B cell (primary cell): ENCODE data around the gene C6orf15. TPM values are rescaled to one million over a fixed set of nuclear protein-coding genes. Genes with fewer than 3 reads are reported as not detected.

Experiments
- ATAC-seq: fragments of 200-7000 bp; cut with Tn5 transposase; one replicate; pipeline ENCODE4 v1.10.0; 2021; ENCODE audit warnings: low read depth, mild to moderate bottlenecking, moderate number of reproducible peaks, moderate library complexity
- CTCF ChIA-PET: fragments of 350-600 bp; sonication (Branson Sonifier 250); formaldehyde crosslinking; loops from one replicate; lab custom pipeline; 2021; ENCODE audit warnings: antibody characterized with exemption, inconsistent platforms; lab: Charles Lee
- POLR2A ChIA-PET: fragments of 350-600 bp; sonication (Branson Sonifier 250); formaldehyde crosslinking; loops from one replicate; lab custom pipeline; 2021; ENCODE audit warnings: antibody characterized with exemption; lab: Charles Lee
- DNase-seq: peaks from one replicate; pipeline ENCODE4 v3.0.0; 2013
- H2AFZ ChIP-seq: 2 replicates; pipeline ENCODE4 v1.6.1; 2012; ENCODE audit warnings: mild to moderate bottlenecking, low read depth, low read length; ENCODE audit not compliant: insufficient read depth, poor library complexity, severe bottlenecking
- H3K27ac ChIP-seq, 2 donors: 1 replicate in 1 of 2; 2 replicates in 1 of 2; pipeline ENCODE4 v1.5.1; 2012 to 2013; ENCODE audit warnings: low read length in 2 of 2, mild to moderate bottlenecking in 2 of 2, moderate library complexity in 1 of 2
- H3K27me3 ChIP-seq, 4 experiments: fragments of 200-600 bp in 1 of 4; sonication (generic) in 1 of 4; replicated peaks in 1 of 4; 1 replicate in 2 of 4; 2 replicates in 2 of 4; pipeline versions ENCODE4 v1.6.1 to v1.7.0; 2013 to 2016; ENCODE audit warnings: low read length in 3 of 4, mild to moderate bottlenecking in 2 of 4, mixed read lengths in 1 of 4, moderate library complexity in 1 of 4; ENCODE audit not compliant: insufficient read depth in 4 of 4, control insufficient read depth in 3 of 4; ENCODE audit errors: control extremely low read depth in 1 of 4
- H3K36me3 ChIP-seq, 2 experiments: replicated peaks in 1 of 2; 1 replicate in 1 of 2; 2 replicates in 1 of 2; pipeline versions ENCODE4 v1.6.1 to v1.7.1; 2013; ENCODE audit warnings: low read length in 1 of 2; ENCODE audit not compliant: insufficient read depth in 2 of 2, control insufficient read depth in 1 of 2; ENCODE audit errors: control extremely low read depth in 1 of 2, extremely low read depth in 1 of 2
- H3K4me1 ChIP-seq, 2 donors: fragments of 200-600 bp in 1 of 2; sonication (generic) in 1 of 2; 1 replicate in 1 of 2; 2 replicates in 1 of 2; pipeline versions ENCODE4 v1.5.1 to v1.6.1; 2013 to 2017; ENCODE audit warnings: low read length in 2 of 2; ENCODE audit not compliant: control insufficient read depth in 2 of 2, insufficient read depth in 2 of 2
- H3K4me2 ChIP-seq: replicated peaks from 2 replicates; pipeline ENCODE3; 2012; ENCODE audit warnings: mild to moderate bottlenecking, low read depth, low read length; ENCODE audit not compliant: poor library complexity, severe bottlenecking
- H3K4me3 ChIP-seq, 5 experiments: fragments of 200-600 bp in 1 of 5; sonication (generic) in 1 of 5; 1 replicate in 3 of 5; 2 replicates in 2 of 5; pipeline versions ENCODE4 v1.5.1 to v1.7.0; 2011 to 2016; ENCODE audit warnings: low read length in 4 of 5, mild to moderate bottlenecking in 4 of 5, low read depth in 2 of 5, control low read depth in 1 of 5, moderate library complexity in 1 of 5; ENCODE audit not compliant: insufficient read depth in 1 of 5; ENCODE audit errors: control extremely low read depth in 1 of 5, extremely low read depth in 1 of 5
- H3K79me2 ChIP-seq: fragments of 200-600 bp; sonication (generic); one replicate; pipeline ENCODE4 v1.6.0; 2016; ENCODE audit warnings: low read length; ENCODE audit not compliant: control insufficient read depth, insufficient read depth
- H3K9ac ChIP-seq: fragments of 200-600 bp; sonication (generic); 2 replicates; pipeline ENCODE4 v1.6.1; 2017; ENCODE audit warnings: mild to moderate bottlenecking, low read length, moderate library complexity
- H3K9me3 ChIP-seq, 3 donors: one replicate each; pipeline versions ENCODE4 v1.6.1 to v1.7.1; 2013; ENCODE audit warnings: low read length in 2 of 3; ENCODE audit not compliant: control insufficient read depth in 2 of 3, insufficient read depth in 1 of 3; ENCODE audit errors: control extremely low read depth in 1 of 3
- H4K20me1 ChIP-seq: 2 replicates; pipeline ENCODE4 v1.6.0; 2012; ENCODE audit warnings: mild to moderate bottlenecking, low read length; ENCODE audit not compliant: insufficient read depth, control insufficient read depth, poor library complexity, severe bottlenecking
- H3K27ac Mint-ChIP-seq: one replicate; pipeline ENCODE4 v1.8.0; 2021; ENCODE audit warnings: mixed read lengths
- H3K27me3 Mint-ChIP-seq: one replicate; pipeline ENCODE4 v1.8.0; 2021; ENCODE audit warnings: mixed read lengths
- H3K4me1 Mint-ChIP-seq: one replicate; pipeline ENCODE4 v1.8.0; 2021; ENCODE audit warnings: mixed read lengths
- H3K4me3 Mint-ChIP-seq: one replicate; pipeline ENCODE4 v1.8.0; 2021; ENCODE audit warnings: mixed read lengths
- H3K9me3 Mint-ChIP-seq: one replicate; pipeline ENCODE4 v1.8.0; 2022; ENCODE audit warnings: mixed read lengths; ENCODE audit not compliant: insufficient read depth
- EZH2 ChIP-seq: IDR thresholded peaks from 2 replicates; pipeline ENCODE4 v1.6.1; 2012; ENCODE audit warnings: borderline replicate concordance, low read depth, mild to moderate bottlenecking, moderate library complexity, low read length; ENCODE audit not compliant: insufficient read depth, poor library complexity, severe bottlenecking
- WGBS: methylation state at CpG from one replicate; pipeline ENCODE4 v1.1.5; 2013; ENCODE audit warnings: missing lambda C conversion rate; ENCODE audit not compliant: insufficient coverage; 5-methylcytosine and 5-hydroxymethylcytosine counted together
- intact Hi-C: fragments of 100-400 bp; cut with micrococcal nuclease; formaldehyde crosslinking; loops from one replicate; pipeline ENCODE4 v1.10.0; 2022
- polyA plus RNA-seq: library from polyadenylated mRNA; depleted of rRNA; stranded (reverse); fragments of >200 nt; gene quantifications from 2 replicates; pipeline ENCODE4 v1.2.3, GENCODE V29; 2012
- total RNA-seq, 2 donors: library from RNA; stranded (reverse); fragments of 120-200 nt in 1 of 2; gene quantifications; 1 replicate in 1 of 2; 2 replicates in 1 of 2; pipeline versions ENCODE4 v1.2.3 to v1.2.4, GENCODE V29; 2013 to 2022
- TF ChIP-seq, protein P1 (sequence below): fragments of 200-600 bp; IDR thresholded peaks from one replicate; pipeline ENCODE4 v1.8.0; 2022; ENCODE audit warnings: antibody characterized with exemption, mild to moderate bottlenecking

The C6orf15 gene
- total and polyA plus RNA-seq, 2 donors (not counting 1 experiment from before 2014, with no cell fraction given), result not detected

DNA sequence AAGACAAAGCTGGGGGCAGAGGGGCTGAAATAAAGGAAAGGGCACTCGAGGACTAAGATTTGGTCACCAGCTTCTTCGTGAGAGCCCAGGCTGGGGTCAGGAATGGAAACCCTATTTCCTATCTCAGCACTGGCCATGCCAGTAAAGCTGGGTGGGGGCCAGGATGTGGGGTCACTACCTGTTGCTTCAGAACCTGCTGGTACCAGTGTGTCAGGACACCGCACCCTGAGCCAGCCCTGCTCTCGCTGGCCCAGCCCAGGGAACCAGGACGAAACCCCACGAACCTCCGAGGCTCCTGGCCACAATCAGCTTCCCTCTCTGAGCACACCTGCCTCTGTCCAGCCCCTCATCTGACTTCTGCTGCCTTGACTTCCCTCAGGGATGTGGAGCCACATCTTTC is 5.8 kb upstream of the C6orf15 start:
- WGBS, result 83% methylated on average over 7 of the region's 7 CpGs
- intact Hi-C loops, result no loop called here

DNA sequence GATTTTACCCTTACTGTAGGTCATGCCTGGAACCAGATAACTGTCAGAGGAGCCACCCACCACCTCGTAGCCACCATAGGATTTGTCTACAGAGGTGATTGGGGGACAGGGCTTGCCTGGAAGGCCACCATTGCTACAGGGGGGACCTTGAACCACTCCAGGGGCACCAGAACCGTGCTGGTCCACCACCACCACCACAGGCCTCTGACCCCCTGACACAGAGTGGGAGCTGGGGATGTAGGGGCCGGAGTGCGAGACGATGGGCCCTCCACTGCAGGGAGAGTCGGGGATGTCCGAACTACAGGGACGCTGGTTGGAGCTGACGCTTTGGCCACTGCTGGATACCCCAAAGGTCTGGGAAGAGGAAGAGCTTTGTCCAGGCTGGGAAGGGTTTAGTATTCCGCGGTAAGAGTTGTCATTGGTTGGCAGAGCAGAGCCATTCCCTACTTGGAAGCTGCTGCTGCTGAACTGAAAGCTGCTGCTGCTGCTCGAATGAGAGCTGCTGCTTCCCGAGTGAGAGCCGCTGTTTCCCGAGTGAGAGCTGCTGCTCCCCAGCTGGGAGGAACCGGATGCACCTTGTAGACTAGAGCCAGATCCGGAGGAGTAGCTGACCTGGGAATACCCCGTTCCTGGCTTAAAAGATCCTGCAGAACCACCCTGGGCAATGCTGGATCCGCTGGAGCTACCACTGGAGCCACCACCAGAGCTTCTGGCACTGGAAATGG is 4.4 kb upstream of the C6orf15 start:
- H3K36me3 ChIP-seq, result no peaks in the 10 kb centered on the region
- peaks cover 0 to 4% (median 1%) of the 10 kb centered on the region in 4 experiments for H3K27me3 ChIP-seq
- H3K27me3 Mint-ChIP-seq, result peaks cover 35% of the 10 kb centered on the region
- CTCF ChIA-PET, result interaction anchor here (0.6 to 2.5 kb wide), 6 partner anchors 10 to 294 kb away, joined by 4 to 9 read pairs (median 5); no protein-coding TSS in a partner anchor
- H3K9me3 ChIP-seq, result no peaks in the 10 kb centered on the region
- 92% methylated on average over 17 of the region's 19 CpGs for WGBS
- H3K4me3 Mint-ChIP-seq, result no peak overlapping the region
- no peak for DNase-seq
- POLR2A ChIA-PET, result no interaction called here
- peaks cover 0 to 6% of the 10 kb centered on the region in 2 donors for H3K4me1 ChIP-seq
- no peak overlapping the region for H2AFZ ChIP-seq
- intact Hi-C loops, result no loop called here
- no peak overlapping the region for H3K27ac ChIP-seq
- H3K79me2 ChIP-seq, result no peaks in the 10 kb centered on the region
- H3K9me3 Mint-ChIP-seq, result no peaks in the 10 kb centered on the region
- H3K9ac ChIP-seq, result no peak overlapping the region
- ATAC-seq, result no peak
- H3K4me3 ChIP-seq, result no peak overlapping the region
- no peaks in the 10 kb centered on the region for H4K20me1 ChIP-seq
- H3K27ac Mint-ChIP-seq, result no peak overlapping the region
- TF ChIP-seq, protein P1, sequence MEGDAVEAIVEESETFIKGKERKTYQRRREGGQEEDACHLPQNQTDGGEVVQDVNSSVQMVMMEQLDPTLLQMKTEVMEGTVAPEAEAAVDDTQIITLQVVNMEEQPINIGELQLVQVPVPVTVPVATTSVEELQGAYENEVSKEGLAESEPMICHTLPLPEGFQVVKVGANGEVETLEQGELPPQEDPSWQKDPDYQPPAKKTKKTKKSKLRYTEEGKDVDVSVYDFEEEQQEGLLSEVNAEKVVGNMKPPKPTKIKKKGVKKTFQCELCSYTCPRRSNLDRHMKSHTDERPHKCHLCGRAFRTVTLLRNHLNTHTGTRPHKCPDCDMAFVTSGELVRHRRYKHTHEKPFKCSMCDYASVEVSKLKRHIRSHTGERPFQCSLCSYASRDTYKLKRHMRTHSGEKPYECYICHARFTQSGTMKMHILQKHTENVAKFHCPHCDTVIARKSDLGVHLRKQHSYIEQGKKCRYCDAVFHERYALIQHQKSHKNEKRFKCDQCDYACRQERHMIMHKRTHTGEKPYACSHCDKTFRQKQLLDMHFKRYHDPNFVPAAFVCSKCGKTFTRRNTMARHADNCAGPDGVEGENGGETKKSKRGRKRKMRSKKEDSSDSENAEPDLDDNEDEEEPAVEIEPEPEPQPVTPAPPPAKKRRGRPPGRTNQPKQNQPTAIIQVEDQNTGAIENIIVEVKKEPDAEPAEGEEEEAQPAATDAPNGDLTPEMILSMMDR, result no peak
- no peak for TF ChIP-seq EZH2
- H3K4me1 Mint-ChIP-seq, result peaks cover 5% of the 10 kb centered on the region
- H3K4me2 ChIP-seq, result no peak overlapping the region

More for the DNA sequence above, 5.8 kb upstream of the C6orf15 start:
- Histone ChIP-seq H3K27me3 (peaks cover 0 to 6% (median 0%) of the 10 kb centered on the region in 4 experiments), H3K79me2 (no peaks in the 10 kb centered on the region), H3K27ac (no peak overlapping the region), H2AFZ (no peak overlapping the region), H3K4me2 (no peak overlapping the region), H4K20me1 (no peaks in the 10 kb centered on the region), H3K9ac (no peak overlapping the region), H3K36me3 (no peaks in the 10 kb centered on the region), H3K4me1 (peaks cover 0 to 6% of the 10 kb centered on the region in 2 donors), H3K4me3 (no peak overlapping the region), H3K9me3 (no peaks in the 10 kb centered on the region)
- Mint-ChIP-seq H3K27ac (no peak overlapping the region), H3K4me1 (peaks cover 5% of the 10 kb centered on the region), H3K4me3 (no peak overlapping the region), H3K9me3 (no peaks in the 10 kb centered on the region), H3K27me3 (peaks cover 37% of the 10 kb centered on the region)
- CTCF ChIA-PET, result interaction anchor here (2.5 kb wide), 1 partner anchor 10 kb away, joined by 9 read pairs; no protein-coding TSS in a partner anchor
- TF ChIP-seq, protein P1, result no peak
- no peak for DNase-seq
- no peak for ATAC-seq
- POLR2A ChIA-PET, result no interaction called here
